Naive thymus-derived CD8-positive, alpha-beta T cell (primary cell): ENCODE results near the gene CALM1. TPM values are rescaled to one million over a fixed set of nuclear protein-coding genes. Genes with fewer than 3 reads are reported as not detected.
A peak's percentile ranks its signal among the peaks of the same experiment; 100 is the strongest.

Source experiments
- ATAC-seq, 2 donors: fragments of 150-1000 bp; cut with Tn5 transposase in 1 of 2; sonication (Bioruptor Pico), chemical (Tn5 transposase) in 1 of 2; 1 replicate in 1 of 2; 2 replicates in 1 of 2; pipeline ENCODE4 v1.10.0; 2021; ENCODE audit warnings: mild to moderate bottlenecking in 2 of 2, moderate library complexity in 2 of 2
- POLR2A ChIA-PET: fragments of 350-600 bp; sonication (Branson Sonifier 250); formaldehyde crosslinking; loops from one replicate; lab custom pipeline; 2021; ENCODE audit warnings: antibody characterized with exemption; lab: Charles Lee
- DNase-seq, 10 donors: peaks; one replicate each; pipeline versions ENCODE4 v3.0.0 to v3.0.0-alpha.2; 2020 to 2022
- H3K27ac Mint-ChIP-seq, 10 donors: one replicate each; pipeline ENCODE4 v1.8.0; 2020 to 2022; ENCODE audit warnings: mild to moderate bottlenecking in 10 of 10, mixed read lengths in 10 of 10, moderate library complexity in 4 of 10, inconsistent platforms in 1 of 10
- H3K27me3 Mint-ChIP-seq, 5 donors: one replicate each; pipeline ENCODE4 v1.8.0; 2021 to 2022; ENCODE audit warnings: mixed read lengths in 5 of 5
- H3K36me3 Mint-ChIP-seq, 3 donors: one replicate each; pipeline ENCODE4 v1.8.0; 2020 to 2022; ENCODE audit warnings: mixed read lengths in 3 of 3, mild to moderate bottlenecking in 2 of 3, inconsistent platforms in 1 of 3
- H3K4me1 Mint-ChIP-seq, 4 donors: one replicate each; pipeline ENCODE4 v1.8.0; 2021 to 2022; ENCODE audit warnings: mixed read lengths in 4 of 4
- H3K4me3 Mint-ChIP-seq, 10 donors: one replicate each; pipeline ENCODE4 v1.8.0; 2020 to 2022; ENCODE audit warnings: mild to moderate bottlenecking in 10 of 10, mixed read lengths in 10 of 10, moderate library complexity in 6 of 10, inconsistent platforms in 1 of 10
- H3K9me3 Mint-ChIP-seq, 9 donors: one replicate each; pipeline ENCODE4 v1.8.0; 2020 to 2022; ENCODE audit warnings: mixed read lengths in 9 of 9, mild to moderate bottlenecking in 3 of 9, inconsistent platforms in 1 of 9, moderate library complexity in 1 of 9
- polyA plus RNA-seq, 3 donors: library from polyadenylated mRNA; unstranded; fragments of 300-500 nt; fragmentation: Illumina TruSeq; gene quantifications; one replicate each; pipeline ENCODE4 v1.2.3, GENCODE V29; 2021
- total RNA-seq, 8 experiments: library from RNA in 2 of 8; stranded (reverse) in 2 of 8; gene quantifications; one replicate each; pipeline ENCODE4 v1.2.3 and lab custom pipeline; 2021 to 2026

The CALM1 gene
- total and polyA plus RNA-seq, 5 experiments from 2014 or later = 735 to 2,853 (median 1,900) TPM

GRCh38 chr14:90373887-90374286 is 22.9 kb upstream of the CALM1 start:
- Mint-ChIP-seq H3K9me3 (no peaks in the 10 kb centered on the region), H3K27me3 (no peaks in the 10 kb centered on the region), H3K4me1 (peaks cover 0 to 8% (median 2%) of the 10 kb centered on the region in 4 donors), H3K4me3 (no peak overlapping the region), H3K27ac (no peak overlapping the region), H3K36me3 (no peaks in the 10 kb centered on the region)
- ATAC-seq (no peak), DNase-seq (no peak)
- POLR2A ChIA-PET = interaction anchor here (0.6 to 2.1 kb wide), 2 partner anchors 23 to 663 kb away, joined by 3 to 9 read pairs; partner anchors contain the start of gene CALM1

DNA sequence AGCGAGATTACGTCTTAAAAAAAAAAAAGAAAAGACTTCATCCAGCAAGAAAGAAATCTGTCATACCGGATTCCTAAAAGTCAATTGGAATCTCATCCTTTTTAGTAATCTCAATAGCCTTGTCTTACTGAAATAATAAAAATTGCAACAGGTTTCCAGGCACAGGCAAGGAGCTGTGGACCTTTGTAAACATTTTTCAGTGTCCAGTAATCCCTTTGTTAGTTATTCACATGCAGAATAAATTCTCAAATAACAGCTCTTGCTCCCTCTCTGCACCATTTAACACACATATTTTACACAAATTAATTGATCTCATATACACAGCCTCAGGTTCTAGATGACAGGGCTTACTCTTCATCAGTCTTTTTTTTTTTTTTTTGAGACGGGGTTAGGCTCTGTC is 22.0 kb upstream of the CALM1 start:
- H3K27ac Mint-ChIP-seq = no peak overlapping the region
- DNase-seq = no peak
- no peak overlapping the region for H3K4me3 Mint-ChIP-seq
- no peak for ATAC-seq
- H3K36me3 Mint-ChIP-seq = no peaks in the 10 kb centered on the region
- POLR2A ChIA-PET = interaction anchor here (0.7 to 2.1 kb wide), 4 partner anchors 22 to 999 kb away, joined by 3 to 9 read pairs (median 4); partner anchors contain the start of gene CALM1
- H3K9me3 Mint-ChIP-seq = no peaks in the 10 kb centered on the region
- peaks cover 0 to 6% (median 0%) of the 10 kb centered on the region in 4 donors for H3K4me1 Mint-ChIP-seq
- H3K27me3 Mint-ChIP-seq = no peaks in the 10 kb centered on the region

DNA sequence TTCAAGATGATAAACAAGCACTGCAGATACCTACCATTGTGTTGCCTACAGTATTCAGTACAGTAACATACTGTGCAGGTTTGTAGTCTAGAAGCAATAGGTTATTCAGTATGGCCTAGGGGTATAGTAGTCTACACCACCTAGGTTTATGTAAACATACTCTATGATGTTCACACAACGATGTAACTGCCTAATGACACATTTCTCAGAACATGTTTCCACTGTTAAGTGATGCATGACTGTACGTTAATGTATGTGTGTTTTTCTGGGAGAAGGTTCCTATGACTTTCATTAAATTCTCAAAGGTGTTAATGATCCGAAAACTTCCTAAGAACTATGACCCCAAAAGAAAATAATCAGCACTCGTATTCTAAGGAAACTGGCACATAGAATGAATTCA is 20.9 kb upstream of the CALM1 start:
- H3K4me1 Mint-ChIP-seq = peaks cover 0 to 10% (median 4%) of the 10 kb centered on the region in 4 donors
- no peak overlapping the region for H3K4me3 Mint-ChIP-seq
- ATAC-seq = no peak
- H3K36me3 Mint-ChIP-seq = no peaks in the 10 kb centered on the region
- no peaks in the 10 kb centered on the region for H3K9me3 Mint-ChIP-seq
- H3K27me3 Mint-ChIP-seq = no peaks in the 10 kb centered on the region
- no peak overlapping the region for H3K27ac Mint-ChIP-seq
- POLR2A ChIA-PET = no interaction called here
- no peak for DNase-seq

GRCh38 chr14:90378249-90378648 is 18.6 kb upstream of the CALM1 start:
- H3K4me3 Mint-ChIP-seq = no peak overlapping the region
- H3K9me3 Mint-ChIP-seq = no peaks in the 10 kb centered on the region
- no peaks in the 10 kb centered on the region for H3K36me3 Mint-ChIP-seq
- no peak for DNase-seq
- ATAC-seq = no peak
- H3K27ac Mint-ChIP-seq = peak overlapping the region in 1 of 10 donors; percentile 51
- H3K27me3 Mint-ChIP-seq = no peaks in the 10 kb centered on the region
- POLR2A ChIA-PET = interaction anchor here (12.6 kb wide), 1 partner anchor 23 kb away, joined by 689 read pairs; the partner anchor contains the start of gene CALM1
- peaks cover 0 to 11% (median 4%) of the 10 kb centered on the region in 4 donors for H3K4me1 Mint-ChIP-seq

DNA sequence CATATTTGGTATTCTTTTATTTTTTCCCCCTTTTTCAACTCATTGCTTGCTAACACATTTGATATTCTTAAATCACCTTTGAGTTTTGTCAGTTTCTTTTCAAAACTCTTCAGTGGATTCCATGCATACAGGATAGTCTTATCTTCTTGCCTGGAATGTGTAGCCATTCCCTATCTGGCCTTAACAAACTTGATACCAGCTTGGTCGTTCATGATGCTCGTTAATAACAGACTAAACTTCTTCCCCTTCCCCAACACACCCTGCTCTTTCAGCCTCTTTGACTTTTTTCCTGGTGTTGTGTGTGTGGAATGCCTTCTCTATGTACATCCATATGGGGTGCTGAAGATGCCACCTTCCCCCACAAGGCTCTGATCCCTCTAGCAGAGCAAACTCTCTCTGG is 17.7 kb upstream of the CALM1 start:
- no peak for DNase-seq
- H3K4me3 Mint-ChIP-seq = no peak overlapping the region
- peak overlapping the region in 4 of 10 donors; percentile 18 to 66 (median 38) for H3K27ac Mint-ChIP-seq
- peaks cover 0 to 11% (median 5%) of the 10 kb centered on the region in 4 donors for H3K4me1 Mint-ChIP-seq
- no peaks in the 10 kb centered on the region for H3K9me3 Mint-ChIP-seq
- POLR2A ChIA-PET = interaction anchor here (0.7 to 12.6 kb wide), 2 partner anchors 22 to 971 kb away, joined by 3 to 689 read pairs; partner anchors contain the start of gene CALM1
- no peaks in the 10 kb centered on the region for H3K36me3 Mint-ChIP-seq
- no peak for ATAC-seq
- no peaks in the 10 kb centered on the region for H3K27me3 Mint-ChIP-seq

DNA sequence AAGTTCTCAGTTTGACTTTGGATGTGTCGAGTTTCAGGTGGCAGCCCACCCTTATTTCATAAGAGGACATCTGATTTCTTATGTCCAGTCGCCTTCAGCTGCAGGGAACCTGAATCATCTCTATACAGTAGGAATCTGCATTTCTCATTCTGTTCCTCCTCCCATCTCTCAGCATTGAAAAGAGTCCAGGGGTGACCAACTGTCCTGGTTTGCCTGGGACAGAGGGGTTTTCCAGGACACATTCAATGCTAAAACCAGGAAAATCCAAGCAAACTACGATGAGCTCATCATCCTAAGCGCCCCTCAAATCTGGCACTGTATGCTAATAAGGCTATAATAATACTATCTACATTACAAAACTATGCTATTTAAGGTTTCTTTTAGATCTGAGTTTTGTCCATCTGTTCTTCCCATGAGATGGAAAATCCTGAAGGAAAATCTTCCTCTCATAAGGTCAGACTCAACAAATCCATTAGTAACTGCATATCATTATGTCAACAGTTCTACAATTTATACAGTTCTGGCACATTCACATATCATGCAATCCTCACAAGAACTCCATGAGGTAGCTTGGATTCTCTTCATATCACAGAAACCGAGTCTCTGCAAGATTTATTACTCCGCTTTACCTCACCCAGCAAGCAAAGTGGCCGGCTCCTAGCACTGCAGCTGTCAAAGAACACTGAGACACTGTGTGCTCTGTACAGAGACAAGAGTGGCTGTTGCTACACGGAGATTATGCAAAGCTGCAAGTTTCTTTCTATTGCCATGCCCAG is 15.6 kb upstream of the CALM1 start:
- Mint-ChIP-seq H3K4me3 (peak overlapping the region in 4 of 10 donors; percentile 5 to 35 (median 18)), H3K27me3 (no peaks in the 10 kb centered on the region), H3K27ac (peak overlapping the region in 3 of 10 donors; percentile 68), H3K36me3 (no peaks in the 10 kb centered on the region), H3K9me3 (no peaks in the 10 kb centered on the region), H3K4me1 (peaks cover 0 to 25% (median 18%) of the 10 kb centered on the region in 4 donors)
- POLR2A ChIA-PET = interaction anchor here (1.1 to 12.6 kb wide), 4 partner anchors 10 to 50 kb away, joined by 3 to 689 read pairs (median 25); partner anchors contain the start of genes CALM1 and NRDE2
- DNase-seq = peak in 1 of 10 donors; percentile 17
- ATAC-seq = no peak

- no peak for ATAC-seq
- Mint-ChIP-seq H3K36me3 (no peaks in the 10 kb centered on the region), H3K27me3 (no peaks in the 10 kb centered on the region), H3K4me1 (peaks cover 0 to 27% (median 19%) of the 10 kb centered on the region in 4 donors), H3K9me3 (no peaks in the 10 kb centered on the region), H3K4me3 (no peak overlapping the region), H3K27ac (no peak overlapping the region)
- POLR2A ChIA-PET = interaction anchor here (0.8 to 12.6 kb wide), 13 partner anchors 9 to 1485 kb away, joined by 3 to 689 read pairs (median 5); partner anchors contain the start of genes CALM1, NRDE2, PPP4R3A and PSMC1
- peak in 4 of 10 donors; percentile 19 to 66 (median 33) for DNase-seq
Observed at GRCh38 chr14:90381999-90382451, 14.8 kb upstream of the CALM1 start.

GRCh38 chr14:90382491-90383125 is 14.2 kb upstream of the CALM1 start:
- no peaks in the 10 kb centered on the region for H3K36me3 Mint-ChIP-seq
- H3K4me1 Mint-ChIP-seq = peaks cover 0 to 29% (median 19%) of the 10 kb centered on the region in 4 donors
- DNase-seq = peak in 9 of 10 donors; percentile 50 to 88 (median 67)
- ATAC-seq = peak; percentile 25 to 39
- no peaks in the 10 kb centered on the region for H3K27me3 Mint-ChIP-seq
- POLR2A ChIA-PET = interaction anchor here (0.7 to 12.6 kb wide), 13 partner anchors 9 to 1485 kb away, joined by 3 to 689 read pairs (median 5); partner anchors contain the start of genes CALM1, NRDE2, PPP4R3A and PSMC1
- no peak overlapping the region for H3K27ac Mint-ChIP-seq
- no peaks in the 10 kb centered on the region for H3K9me3 Mint-ChIP-seq
- H3K4me3 Mint-ChIP-seq = no peak overlapping the region

- peak; percentile 91 to 99 (median 96) for DNase-seq
- H3K9me3 Mint-ChIP-seq = no peaks in the 10 kb centered on the region
- H3K4me1 Mint-ChIP-seq = peaks cover 0 to 29% (median 19%) of the 10 kb centered on the region in 4 donors
- no peak overlapping the region for H3K4me3 Mint-ChIP-seq
- H3K36me3 Mint-ChIP-seq = no peaks in the 10 kb centered on the region
- no peak overlapping the region for H3K27ac Mint-ChIP-seq
- no peaks in the 10 kb centered on the region for H3K27me3 Mint-ChIP-seq
- peak; percentile 73 to 76 for ATAC-seq
- POLR2A ChIA-PET = interaction anchor here (0.7 to 12.6 kb wide), 14 partner anchors 8 to 1591 kb away, joined by 3 to 689 read pairs (median 4); partner anchors contain the start of genes CALM1, EML5, NRDE2 and PPP4R3A
Observed at GRCh38 chr14:90383126-90383730, 13.6 kb upstream of the CALM1 start.

DNA sequence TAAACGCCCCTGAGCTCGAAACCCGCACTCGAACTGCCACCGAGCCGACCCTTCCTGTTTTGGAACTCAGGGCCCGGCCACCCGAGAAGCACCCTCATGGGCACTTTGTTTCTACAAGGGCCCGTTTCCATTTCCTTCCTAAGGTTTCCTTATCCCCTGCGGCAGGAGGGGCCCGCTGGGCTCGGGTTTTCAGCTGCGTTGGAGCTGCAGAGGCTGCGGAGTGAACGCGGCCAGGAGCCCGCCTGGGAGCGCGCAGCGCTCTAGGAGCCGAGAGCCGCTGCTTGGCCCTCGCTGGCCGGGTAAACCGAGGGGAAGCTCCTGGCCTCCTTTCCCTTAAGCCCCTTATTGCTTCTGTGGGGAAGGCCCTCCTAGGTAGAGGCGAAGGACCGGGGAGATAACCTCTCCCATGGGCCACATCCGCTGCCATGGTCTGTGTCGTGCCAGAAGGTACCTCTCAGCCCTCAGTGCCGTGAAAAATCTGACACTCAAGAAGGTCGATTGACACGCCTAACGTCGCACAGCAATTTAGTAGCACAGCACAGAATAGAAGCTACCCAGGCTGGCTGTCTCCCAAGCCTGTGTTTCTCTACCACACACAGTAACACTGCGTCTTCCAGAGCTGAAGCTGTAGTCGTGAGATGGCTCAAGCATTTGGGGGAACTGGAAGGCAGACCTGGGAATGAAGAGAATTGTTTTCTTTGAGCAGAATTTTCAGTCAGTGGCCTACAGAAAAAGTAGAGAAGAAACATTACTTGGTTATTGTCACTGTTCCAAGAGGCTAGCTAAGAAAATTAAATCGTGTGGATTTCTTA is 12.9 kb upstream of the CALM1 start:
- Mint-ChIP-seq H3K27me3 (no peaks in the 10 kb centered on the region), H3K4me3 (no peak overlapping the region), H3K27ac (no peak overlapping the region), H3K9me3 (no peaks in the 10 kb centered on the region), H3K36me3 (no peaks in the 10 kb centered on the region), H3K4me1 (peaks cover 0 to 29% (median 19%) of the 10 kb centered on the region in 4 donors)
- POLR2A ChIA-PET = interaction anchor here (0.6 to 12.6 kb wide), 10 partner anchors 8 to 1592 kb away, joined by 3 to 689 read pairs (median 4); partner anchors contain the start of genes CALM1, EML5, NRDE2 and PPP4R3A
- DNase-seq (peak; percentile 32 to 86 (median 74)), ATAC-seq (peak; percentile 37 to 50)

DNA sequence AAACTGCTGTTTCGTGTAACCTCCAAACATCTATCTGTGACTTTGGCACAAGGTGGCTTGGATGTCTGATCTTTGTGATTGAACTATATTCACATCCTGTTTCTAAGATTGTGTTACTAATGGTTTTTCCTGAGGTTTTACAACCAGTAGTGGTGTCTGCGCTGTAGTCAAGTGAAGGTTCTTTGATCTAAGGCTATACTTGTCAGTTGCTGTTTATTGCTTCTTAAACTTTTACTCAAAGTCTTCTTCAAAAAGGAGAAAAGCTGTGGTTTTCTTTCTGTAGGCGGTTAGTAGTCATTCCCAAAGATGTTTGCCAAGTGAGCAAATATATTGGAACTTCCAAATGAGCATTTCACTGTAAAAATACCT is 12.3 kb upstream of the CALM1 start:
- Mint-ChIP-seq H3K4me1 (peaks cover 2 to 29% (median 17%) of the 10 kb centered on the region in 4 donors), H3K9me3 (no peaks in the 10 kb centered on the region), H3K27me3 (no peaks in the 10 kb centered on the region), H3K27ac (no peak overlapping the region), H3K4me3 (no peak overlapping the region), H3K36me3 (no peaks in the 10 kb centered on the region)
- DNase-seq (peak in 7 of 10 donors; percentile 25 to 84 (median 57)), ATAC-seq (peak; percentile 45 to 58)
- POLR2A ChIA-PET = interaction anchor here (0.6 to 12.6 kb wide), 8 partner anchors 16 to 1592 kb away, joined by 3 to 689 read pairs (median 4); partner anchors contain the start of genes CALM1, EML5, NRDE2 and PPP4R3A
